HepG2 (cell line): ENCODE results near the gene ARID1A. TPM values are rescaled to one million over a fixed set of nuclear protein-coding genes. Genes with fewer than 3 reads are reported as not detected.
A peak's percentile ranks its signal among the peaks of the same experiment; 100 is the strongest.

Experiments used
- CREB1 ChIP-seq, 2 experiments: fragments of 450-650 bp in 1 of 2; IDR thresholded peaks; 2 replicates each; pipeline ENCODE4 v1.6.1; 2016 to 2017; ENCODE audit warnings: control low read depth in 1 of 2, mild to moderate bottlenecking in 1 of 2, missing compliant biosample characterization in 1 of 2, missing genetic modification characterization in 1 of 2
- EHMT2 ChIP-seq: fragments of 200-600 bp; sonication (generic); IDR thresholded peaks from 2 replicates; pipeline ENCODE4 v1.7.0; 2017; ENCODE audit warnings: antibody characterized with exemption, low read depth, low read length, borderline replicate concordance
- ELF1 ChIP-seq: sonication (generic); formaldehyde crosslinking; IDR thresholded peaks from 2 replicates; pipeline ENCODE4 v1.4.0; 2020; ENCODE audit warnings: missing genetic modification reagents
- KLF16 ChIP-seq, 2 experiments: sonication (generic) in 1 of 2; formaldehyde crosslinking in 1 of 2; IDR thresholded peaks; 2 replicates each; pipeline versions ENCODE4 v1.6.1 to v1.8.0; 2016 to 2023; ENCODE audit warnings: missing genetic modification reagents in 2 of 2, missing compliant biosample characterization in 1 of 2
- PHF21A ChIP-seq: sonication (generic); formaldehyde crosslinking; IDR thresholded peaks from 2 replicates; pipeline ENCODE4 v1.5.0; 2020; ENCODE audit warnings: mild to moderate bottlenecking, missing genetic modification reagents
- RXRA ChIP-seq: sonication (generic); formaldehyde crosslinking; IDR thresholded peaks from 2 replicates; pipeline ENCODE4 v1.5.1; 2020; ENCODE audit warnings: missing genetic modification reagents
- TBL1XR1 ChIP-seq: fragments of 150-350 bp; IDR thresholded peaks from 2 replicates; pipeline ENCODE4 v1.6.1; 2014; ENCODE audit warnings: borderline replicate concordance, low read length; ENCODE audit not compliant: partially characterized antibody
- TGIF2 ChIP-seq: IDR thresholded peaks from 2 replicates; pipeline ENCODE4 v1.6.1; 2016; ENCODE audit warnings: control low read depth, missing compliant biosample characterization
- ZNF17 ChIP-seq: sonication (generic); formaldehyde crosslinking; IDR thresholded peaks from 2 replicates; pipeline ENCODE4 v1.5.0; 2020; ENCODE audit warnings: mild to moderate bottlenecking, missing genetic modification reagents
- ZNF235 ChIP-seq: sonication (generic); formaldehyde crosslinking; IDR thresholded peaks from 2 replicates; pipeline ENCODE4 v1.8.1; 2023; ENCODE audit warnings: mild to moderate bottlenecking, missing genetic modification reagents, borderline replicate concordance
- ZNF292 ChIP-seq: sonication (generic); formaldehyde crosslinking; IDR thresholded peaks from 2 replicates; pipeline ENCODE4 v1.8.1; 2022; ENCODE audit warnings: mild to moderate bottlenecking, low read depth, missing genetic modification reagents, borderline replicate concordance
- ZNF556 ChIP-seq: sonication (generic); formaldehyde crosslinking; IDR thresholded peaks from 2 replicates; pipeline ENCODE4 v1.4.0; 2020; ENCODE audit warnings: mild to moderate bottlenecking, missing genetic modification reagents, borderline replicate concordance
- ZSCAN12 ChIP-seq: sonication (generic); formaldehyde crosslinking; IDR thresholded peaks from 2 replicates; pipeline ENCODE4 v1.9.0; 2021; ENCODE audit warnings: mild to moderate bottlenecking, missing genetic modification reagents
- ZSCAN20 ChIP-seq: sonication (generic); formaldehyde crosslinking; IDR thresholded peaks from 2 replicates; pipeline ENCODE4 v1.4.0; 2020; ENCODE audit warnings: missing genetic modification reagents, mild to moderate bottlenecking, borderline replicate concordance
- polyA plus RNA-seq, 8 experiments: library from polyadenylated mRNA; depleted of rRNA in 3 of 8; stranded (reverse) in 7 of 8; unstranded in 1 of 8; fragments of >200 nt; fragmentation: Illumina TruSeq in 4 of 8; extraction: Trizol in 4 of 8; gene quantifications; 2 replicates each; pipeline versions ENCODE4 v1.2.1 to v1.2.3, GENCODE V29; 2011 to 2016; ENCODE audit warnings: low read depth in 4 of 8, missing spikeins in 1 of 8, mixed read lengths in 1 of 8; ENCODE audit not compliant: insufficient read depth in 1 of 8
- total RNA-seq, 5 experiments: library from RNA; depleted of rRNA; stranded (reverse); fragments of >200 nt; fragmentation: Illumina TruSeq; extraction: Trizol; gene quantifications; 2 replicates each; pipeline ENCODE4 v1.2.3, GENCODE V29; 2016; ENCODE audit warnings: low read depth in 1 of 5
- TF ChIP-seq, protein P1 (sequence below): sonication (generic); formaldehyde crosslinking; conservative IDR thresholded peaks from 2 replicates; pipeline ENCODE4 v1.4.0; 2020; ENCODE audit warnings: missing genetic modification reagents
- TF ChIP-seq, protein P2 (sequence below): sonication (generic); formaldehyde crosslinking; IDR thresholded peaks from 2 replicates; pipeline ENCODE4 v1.8.1; 2023; ENCODE audit warnings: mild to moderate bottlenecking, inconsistent platforms, moderate library complexity, missing genetic modification reagents, borderline replicate concordance
- TF ChIP-seq, protein P3 (sequence below): IDR thresholded peaks from 2 replicates; pipeline ENCODE4 v1.6.1; 2016; ENCODE audit warnings: missing biosample characterization, missing genetic modification reagents, low read depth
- TF ChIP-seq, protein P4 (sequence below): sonication (generic); formaldehyde crosslinking; IDR thresholded peaks from 2 replicates; pipeline ENCODE4 v1.4.0; 2020; ENCODE audit warnings: missing genetic modification reagents, mild to moderate bottlenecking, borderline replicate concordance
- TF ChIP-seq, protein P5 (sequence below): sonication (generic); formaldehyde crosslinking; IDR thresholded peaks from 2 replicates; pipeline ENCODE4 v1.8.0; 2022; ENCODE audit warnings: low read depth, missing genetic modification reagents

The ARID1A gene
- total and polyA plus RNA-seq, 2 of the 13 experiments (the other 11 are each of a cell fraction or from before 2014, with no cell fraction given), result 11.9 to 15.9 TPM

DNA sequence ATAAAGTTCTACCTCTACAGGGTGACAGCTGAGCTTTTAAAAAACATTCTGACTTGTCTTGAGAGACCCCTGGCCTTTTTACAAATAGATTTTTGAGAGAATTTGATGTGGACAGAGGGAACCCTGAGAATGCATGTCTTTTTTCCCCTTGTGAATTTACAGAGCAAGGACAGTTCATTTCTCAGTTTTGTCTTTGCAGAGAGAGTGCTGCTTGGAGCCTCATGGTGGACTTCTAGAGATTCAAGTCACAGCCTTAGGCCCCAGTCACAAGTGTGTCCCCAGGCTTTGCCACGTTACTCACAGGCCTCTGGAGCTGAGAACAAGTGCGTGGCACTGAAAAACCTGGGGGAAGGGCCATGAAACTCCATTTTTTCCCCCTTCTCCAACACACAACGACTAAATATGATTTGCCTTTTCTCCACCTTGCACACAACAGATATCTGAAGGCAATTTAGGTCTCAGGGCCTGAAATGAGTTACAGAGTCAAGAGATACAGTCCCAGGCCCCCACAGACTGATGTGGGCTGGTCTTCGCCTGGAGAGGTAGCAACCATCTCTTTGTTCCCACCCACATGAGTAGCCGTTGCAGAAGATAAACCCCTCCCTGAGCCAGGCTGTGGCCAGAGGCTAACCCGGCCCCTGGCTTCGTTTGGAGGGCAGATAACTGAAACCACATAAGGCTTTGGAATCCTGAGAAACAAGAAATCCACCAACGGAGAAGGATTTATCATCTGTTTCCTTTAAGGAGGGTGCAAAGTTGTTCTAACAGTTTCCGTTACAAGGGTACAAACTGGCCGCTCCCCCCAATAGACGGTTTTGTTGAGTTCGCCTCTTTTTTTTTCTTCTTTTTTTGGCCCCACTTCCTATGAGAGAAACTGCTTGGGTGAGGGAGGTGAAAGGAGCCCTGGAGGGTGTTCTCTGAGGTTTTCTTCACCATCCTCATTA is 90.9 kb downstream of the ARID1A start (continued):
- TF ChIP-seq, protein P1, sequence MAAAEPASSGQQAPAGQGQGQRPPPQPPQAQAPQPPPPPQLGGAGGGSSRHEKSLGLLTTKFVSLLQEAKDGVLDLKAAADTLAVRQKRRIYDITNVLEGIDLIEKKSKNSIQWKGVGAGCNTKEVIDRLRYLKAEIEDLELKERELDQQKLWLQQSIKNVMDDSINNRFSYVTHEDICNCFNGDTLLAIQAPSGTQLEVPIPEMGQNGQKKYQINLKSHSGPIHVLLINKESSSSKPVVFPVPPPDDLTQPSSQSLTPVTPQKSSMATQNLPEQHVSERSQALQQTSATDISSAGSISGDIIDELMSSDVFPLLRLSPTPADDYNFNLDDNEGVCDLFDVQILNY (CRISPR knock-in tag), result no peak
- peak in 1 of 2 experiments; percentile 33; a peak in 1 of 4 replicates for TF ChIP-seq KLF16 (CRISPR knock-in tag; IDR thresholded peaks at IDR 0.05)
- TF ChIP-seq ZSCAN12, result 0 out of 2 replicates have a peak, but pooled peaks have one; percentile 21
- TF ChIP-seq, protein P2, sequence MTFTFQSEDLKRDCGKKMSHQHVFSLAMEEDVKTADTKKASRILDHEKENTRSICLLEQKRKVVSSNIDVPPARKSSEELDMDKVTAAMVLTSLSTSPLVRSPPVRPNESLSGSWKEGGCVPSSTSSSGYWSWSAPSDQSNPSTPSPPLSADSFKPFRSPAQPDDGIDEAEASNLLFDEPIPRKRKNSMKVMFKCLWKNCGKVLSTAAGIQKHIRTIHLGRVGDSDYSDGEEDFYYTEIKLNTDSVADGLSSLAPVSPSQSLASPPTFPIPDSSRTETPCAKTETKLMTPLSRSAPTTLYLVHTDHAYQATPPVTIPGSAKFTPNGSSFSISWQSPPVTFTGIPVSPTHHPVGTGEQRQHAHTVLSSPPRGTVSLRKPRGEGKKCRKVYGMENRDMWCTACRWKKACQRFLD (CRISPR knock-in tag), result no peak
- TF ChIP-seq CREB1 (IDR thresholded peaks at IDR 0.05), result no peak
- TF ChIP-seq CREB1 (CRISPR knock-in tag; IDR thresholded peaks at IDR 0.05), result peak; percentile 25
- no peak for TF ChIP-seq ZNF235
- peak; percentile 56; the same call in 1 of the 2 replicates for TF ChIP-seq TGIF2 (CRISPR knock-in tag)
- TF ChIP-seq ZSCAN20 (CRISPR knock-in tag), result 0 out of 2 replicates have a peak, but pooled peaks have one; percentile 14
- no peak for TF ChIP-seq EHMT2
- TF ChIP-seq PHF21A (CRISPR knock-in tag), result peak; percentile 12; the same call in 1 of the 2 replicates
- TF ChIP-seq ZNF292, result no peak
- TF ChIP-seq, protein P3, sequence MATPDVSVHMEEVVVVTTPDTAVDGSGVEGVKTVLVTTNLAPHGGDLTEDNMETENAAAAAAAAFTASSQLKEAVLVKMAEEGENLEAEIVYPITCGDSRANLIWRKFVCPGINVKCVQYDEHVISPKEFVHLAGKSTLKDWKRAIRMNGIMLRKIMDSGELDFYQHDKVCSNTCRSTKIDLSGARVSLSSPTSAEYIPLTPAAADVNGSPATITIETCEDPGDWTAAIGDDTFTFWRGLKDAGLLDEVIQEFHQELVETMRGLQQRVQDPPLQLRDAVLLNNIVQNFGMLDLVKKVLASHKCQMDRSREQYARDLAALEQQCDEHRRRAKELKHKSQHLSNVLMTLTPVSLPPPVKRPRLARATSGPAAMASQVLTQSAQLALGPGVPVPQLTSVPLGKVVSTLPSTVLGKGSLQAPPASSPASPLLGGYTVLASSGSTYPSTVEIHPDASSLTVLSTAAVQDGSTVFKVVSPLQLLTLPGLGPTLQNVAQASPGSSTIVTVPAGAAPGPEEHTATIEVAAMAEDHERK (CRISPR knock-in tag), result no peak
- TF ChIP-seq TBL1XR1, result no peak
- TF ChIP-seq, protein P4, sequence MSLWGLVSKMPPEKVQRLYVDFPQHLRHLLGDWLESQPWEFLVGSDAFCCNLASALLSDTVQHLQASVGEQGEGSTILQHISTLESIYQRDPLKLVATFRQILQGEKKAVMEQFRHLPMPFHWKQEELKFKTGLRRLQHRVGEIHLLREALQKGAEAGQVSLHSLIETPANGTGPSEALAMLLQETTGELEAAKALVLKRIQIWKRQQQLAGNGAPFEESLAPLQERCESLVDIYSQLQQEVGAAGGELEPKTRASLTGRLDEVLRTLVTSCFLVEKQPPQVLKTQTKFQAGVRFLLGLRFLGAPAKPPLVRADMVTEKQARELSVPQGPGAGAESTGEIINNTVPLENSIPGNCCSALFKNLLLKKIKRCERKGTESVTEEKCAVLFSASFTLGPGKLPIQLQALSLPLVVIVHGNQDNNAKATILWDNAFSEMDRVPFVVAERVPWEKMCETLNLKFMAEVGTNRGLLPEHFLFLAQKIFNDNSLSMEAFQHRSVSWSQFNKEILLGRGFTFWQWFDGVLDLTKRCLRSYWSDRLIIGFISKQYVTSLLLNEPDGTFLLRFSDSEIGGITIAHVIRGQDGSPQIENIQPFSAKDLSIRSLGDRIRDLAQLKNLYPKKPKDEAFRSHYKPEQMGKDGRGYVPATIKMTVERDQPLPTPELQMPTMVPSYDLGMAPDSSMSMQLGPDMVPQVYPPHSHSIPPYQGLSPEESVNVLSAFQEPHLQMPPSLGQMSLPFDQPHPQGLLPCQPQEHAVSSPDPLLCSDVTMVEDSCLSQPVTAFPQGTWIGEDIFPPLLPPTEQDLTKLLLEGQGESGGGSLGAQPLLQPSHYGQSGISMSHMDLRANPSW (CRISPR knock-in tag), result peak; percentile 60; the same call in 1 of the 2 replicates
- no peak for TF ChIP-seq ZNF17 (CRISPR knock-in tag)
- no peak; the same call in 1 of the 2 replicates for TF ChIP-seq RXRA (CRISPR knock-in tag)
- TF ChIP-seq, protein P5, sequence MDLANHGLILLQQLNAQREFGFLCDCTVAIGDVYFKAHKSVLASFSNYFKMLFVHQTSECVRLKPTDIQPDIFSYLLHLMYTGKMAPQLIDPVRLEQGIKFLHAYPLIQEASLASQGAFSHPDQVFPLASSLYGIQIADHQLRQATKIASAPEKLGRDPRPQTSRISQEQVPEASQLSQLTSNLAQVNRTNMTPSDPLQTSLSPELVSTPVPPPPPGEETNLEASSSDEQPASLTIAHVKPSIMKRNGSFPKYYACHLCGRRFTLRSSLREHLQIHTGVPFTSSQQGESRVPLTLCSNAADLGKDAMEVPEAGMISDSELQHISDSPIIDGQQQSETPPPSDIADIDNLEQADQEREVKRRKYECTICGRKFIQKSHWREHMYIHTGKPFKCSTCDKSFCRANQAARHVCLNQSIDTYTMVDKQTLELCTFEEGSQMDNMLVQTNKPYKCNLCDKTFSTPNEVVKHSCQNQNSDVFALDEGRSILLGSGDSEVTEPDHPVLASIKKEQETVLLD (CRISPR knock-in tag), result no peak
- TF ChIP-seq ELF1 (CRISPR knock-in tag), result peak; percentile 4; the same call in 1 of the 2 replicates
- 0 out of 2 replicates have a peak, but pooled peaks have one; percentile 41 for TF ChIP-seq ZNF556
